Liver (tissue), 9 donors: Measurements from ENCODE around the gene TMEM170A. TPM values are rescaled to one million over a fixed set of nuclear protein-coding genes. Genes with fewer than 3 reads are reported as not detected.

Experiments
- DNase-seq: peaks from one replicate; pipeline ENCODE4 v3.0.0-alpha.2; 2017; ENCODE audit warnings: low spot score
- H3K27ac ChIP-seq, 2 donors: one replicate each; pipeline ENCODE4 v1.7.0; 2013; ENCODE audit warnings: inconsistent platforms in 2 of 2, low read length in 2 of 2, control low read depth in 1 of 2, low read depth in 1 of 2, mild to moderate bottlenecking in 1 of 2
- H3K27me3 ChIP-seq, 4 donors: one replicate each; pipeline versions ENCODE4 v1.6.1 to v1.7.0; 2013; ENCODE audit warnings: low read length in 3 of 4, inconsistent platforms in 1 of 4, mild to moderate bottlenecking in 1 of 4, moderate library complexity in 1 of 4; ENCODE audit not compliant: control insufficient read depth in 4 of 4, insufficient read depth in 4 of 4
- H3K36me3 ChIP-seq, 4 donors: one replicate each; pipeline versions ENCODE4 v1.6.1 to v1.7.0; 2013; ENCODE audit warnings: low read length in 3 of 4, mild to moderate bottlenecking in 3 of 4, low read depth in 1 of 4, moderate library complexity in 1 of 4; ENCODE audit not compliant: control insufficient read depth in 4 of 4, insufficient read depth in 3 of 4
- H3K4me1 ChIP-seq, 4 donors: one replicate each; pipeline versions ENCODE4 v1.6.1 to v1.7.0; 2013; ENCODE audit warnings: low read length in 3 of 4, mild to moderate bottlenecking in 3 of 4, moderate library complexity in 1 of 4; ENCODE audit not compliant: control insufficient read depth in 4 of 4, insufficient read depth in 4 of 4
- H3K4me3 ChIP-seq, 3 donors: one replicate each; pipeline versions ENCODE4 v1.6.1 to v1.7.0; 2013; ENCODE audit warnings: low read length in 3 of 3, control low read depth in 1 of 3, low read depth in 1 of 3, mild to moderate bottlenecking in 1 of 3
- H3K9ac ChIP-seq, 2 donors: one replicate each; pipeline ENCODE4 v1.7.0; 2013; ENCODE audit warnings: low read length in 2 of 2, mild to moderate bottlenecking in 2 of 2, moderate library complexity in 2 of 2, control low read depth in 1 of 2, low read depth in 1 of 2
- H3K9me3 ChIP-seq, 4 donors: one replicate each; pipeline versions ENCODE4 v1.6.1 to v1.7.0; 2013; ENCODE audit warnings: low read length in 3 of 4; ENCODE audit not compliant: control insufficient read depth in 4 of 4
- EGR1 ChIP-seq, 2 donors: IDR thresholded peaks; 2 replicates each; pipeline ENCODE4 v1.6.1; 2016 to 2018; ENCODE audit warnings: antibody characterized with exemption in 2 of 2, low read depth in 2 of 2
- FOXA2 ChIP-seq: IDR thresholded peaks from 2 replicates; pipeline ENCODE4 v1.6.1; 2016; ENCODE audit warnings: antibody characterized with exemption
- GABPA ChIP-seq, 2 donors: IDR thresholded peaks in 1 of 2; conservative IDR thresholded peaks in 1 of 2; 2 replicates each; pipeline ENCODE4 v1.6.1; 2016; ENCODE audit warnings: antibody characterized with exemption in 2 of 2, mild to moderate bottlenecking in 1 of 2, moderate library complexity in 1 of 2
- NR2F2 ChIP-seq: IDR thresholded peaks from 2 replicates; pipeline ENCODE4 v1.6.1; 2016; ENCODE audit warnings: antibody characterized with exemption
- RXRA ChIP-seq, 2 donors: IDR thresholded peaks; 2 replicates each; pipeline ENCODE4 v1.6.1; 2017 to 2018; ENCODE audit warnings: antibody characterized with exemption in 2 of 2, mild to moderate bottlenecking in 1 of 2
- SP1 ChIP-seq: IDR thresholded peaks from 2 replicates; pipeline ENCODE4 v1.6.1; 2018; ENCODE audit warnings: antibody characterized with exemption, mild to moderate bottlenecking
- WGBS: extraction: QIAGEN DNeasy Blood & Tissue Kit; methylation state at CpG from one replicate; pipeline ENCODE4 v1.1.7; 2013; 5-methylcytosine and 5-hydroxymethylcytosine counted together
- polyA plus RNA-seq, 2 donors: library from polyadenylated mRNA; stranded (reverse) in 1 of 2; unstranded in 1 of 2; fragments of 200-250 nt in 1 of 2; fragments of >200 nt in 1 of 2; fragmentation: Nextera tagmentation in 1 of 2; extraction: Ambion mirVana in 1 of 2; gene quantifications; one replicate each; pipeline versions ENCODE4 v1.2.1 to v1.2.3, GENCODE V29; 2013 to 2015
- total RNA-seq, 2 donors: library from RNA; depleted of rRNA; stranded (reverse); fragments of >200 nt; gene quantifications; one replicate each; pipeline ENCODE4 v1.2.3, GENCODE V29; 2014
- TF ChIP-seq, protein P1 (sequence below): IDR thresholded peaks from 2 replicates; pipeline ENCODE4 v1.6.1; 2016; ENCODE audit warnings: antibody characterized with exemption
- donor health status: healthy.
- donor health status: healthy.
- donor health status: healthy.
- donor health status: healthy.
- donor health status: healthy.

The TMEM170A gene
- total and polyA plus RNA-seq, 4 donors = 5.8 to 25.4 (median 16.3) TPM

DNA sequence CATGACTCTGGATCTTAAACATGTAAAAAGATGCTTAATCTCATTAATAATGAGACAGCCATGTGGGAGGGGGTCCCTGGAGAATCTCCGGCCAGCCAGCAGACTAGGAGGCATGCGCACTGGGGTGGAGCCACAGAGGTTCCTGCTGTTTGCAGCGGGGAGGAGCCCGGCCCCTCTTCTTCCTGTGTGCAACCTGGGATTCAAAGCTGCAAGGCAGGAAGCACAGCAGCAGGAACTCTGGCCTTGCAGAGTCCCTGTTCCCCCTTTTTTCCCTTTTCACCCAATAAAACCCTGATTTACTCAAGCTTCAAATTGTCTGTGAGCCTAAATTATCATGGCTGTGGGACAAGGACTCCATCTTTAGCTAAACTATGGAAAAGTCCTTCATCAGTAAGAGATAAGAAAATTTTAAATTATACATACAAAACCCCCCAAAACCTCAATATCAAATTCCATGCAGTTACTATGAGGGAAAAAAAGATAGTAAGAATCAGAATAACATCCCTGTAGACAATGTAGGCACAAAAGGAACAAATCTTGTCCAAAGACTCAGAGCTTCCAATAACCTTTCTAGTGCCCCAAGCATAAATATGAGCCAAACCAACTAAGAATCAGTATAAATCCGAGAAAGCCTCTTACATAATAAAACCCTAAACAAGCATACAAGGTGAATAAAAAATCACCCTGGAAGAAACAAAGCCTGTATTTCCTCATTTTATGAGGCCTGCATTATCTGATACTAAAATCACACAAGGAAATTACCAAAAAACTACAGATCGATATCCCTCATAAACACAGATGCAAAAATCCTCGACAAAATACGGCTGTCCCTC lies 43.3 kb downstream of the TMEM170A start:
- peak; percentile 53 for DNase-seq
- Histone ChIP-seq H3K27ac (no peak overlapping the region), H3K4me3 (no peak overlapping the region), H3K36me3 (no peaks in the 10 kb centered on the region), H3K27me3 (no peaks in the 10 kb centered on the region), H3K9ac (no peak overlapping the region), H3K9me3 (no peaks in the 10 kb centered on the region), H3K4me1 (peaks cover 0 to 5% (median 1%) of the 10 kb centered on the region in 4 donors)
- no peak for TF ChIP-seq EGR1 (IDR thresholded peaks at IDR 0.05; ENCODE audit: low read depth in 2 of 2)
- TF ChIP-seq GABPA (IDR thresholded peaks at IDR 0.05 in 1 of 2, conservative IDR thresholded peaks at IDR 0.05 in 1 of 2) = peak in 1 of 2 donors; percentile 20
- WGBS = 68% methylated on average over 8 of the region's 8 CpGs

DNA sequence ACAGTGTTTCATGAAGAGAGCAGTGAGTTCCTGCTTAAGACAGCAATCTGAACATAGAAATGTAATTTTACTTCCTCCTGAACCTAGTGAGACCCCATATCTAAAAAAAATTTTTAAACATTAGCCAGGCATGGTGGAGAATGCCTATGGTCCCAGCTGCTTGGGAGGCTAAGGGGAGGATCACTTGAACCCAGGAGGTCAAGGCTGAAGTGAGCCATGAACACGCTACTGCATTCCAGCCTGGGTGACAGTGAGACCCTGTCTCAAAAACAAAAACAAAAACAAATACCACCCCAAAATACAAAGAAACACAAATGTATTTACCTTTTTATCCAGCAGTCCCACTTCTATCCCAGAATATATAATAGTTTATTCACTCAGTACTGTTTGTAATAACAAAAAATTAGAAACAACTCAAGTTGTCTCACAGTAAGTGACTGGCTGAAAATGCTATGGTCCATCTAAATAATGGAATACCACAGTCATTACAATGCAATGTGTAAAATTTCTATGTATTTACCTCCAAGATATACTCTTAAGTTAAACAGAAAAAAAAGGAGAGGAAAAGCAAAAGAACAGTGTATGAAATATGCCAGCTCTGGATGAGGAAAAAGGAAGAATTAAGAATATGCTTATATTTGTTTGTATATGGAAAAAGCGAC lies 47.5 kb downstream of the TMEM170A start:
- no peak for DNase-seq
- Histone ChIP-seq H3K9ac (no peak overlapping the region), H3K36me3 (peaks cover 2 to 7% (median 4%) of the 10 kb centered on the region in 4 donors), H3K9me3 (no peaks in the 10 kb centered on the region), H3K4me1 (no peaks in the 10 kb centered on the region), H3K27ac (no peak overlapping the region), H3K27me3 (no peaks in the 10 kb centered on the region), H3K4me3 (no peak overlapping the region)
- TF ChIP-seq, protein P1, sequence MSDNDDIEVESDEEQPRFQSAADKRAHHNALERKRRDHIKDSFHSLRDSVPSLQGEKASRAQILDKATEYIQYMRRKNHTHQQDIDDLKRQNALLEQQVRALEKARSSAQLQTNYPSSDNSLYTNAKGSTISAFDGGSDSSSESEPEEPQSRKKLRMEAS = no peak
- WGBS = 58% methylated on average over 2 of the region's 2 CpGs

DNA sequence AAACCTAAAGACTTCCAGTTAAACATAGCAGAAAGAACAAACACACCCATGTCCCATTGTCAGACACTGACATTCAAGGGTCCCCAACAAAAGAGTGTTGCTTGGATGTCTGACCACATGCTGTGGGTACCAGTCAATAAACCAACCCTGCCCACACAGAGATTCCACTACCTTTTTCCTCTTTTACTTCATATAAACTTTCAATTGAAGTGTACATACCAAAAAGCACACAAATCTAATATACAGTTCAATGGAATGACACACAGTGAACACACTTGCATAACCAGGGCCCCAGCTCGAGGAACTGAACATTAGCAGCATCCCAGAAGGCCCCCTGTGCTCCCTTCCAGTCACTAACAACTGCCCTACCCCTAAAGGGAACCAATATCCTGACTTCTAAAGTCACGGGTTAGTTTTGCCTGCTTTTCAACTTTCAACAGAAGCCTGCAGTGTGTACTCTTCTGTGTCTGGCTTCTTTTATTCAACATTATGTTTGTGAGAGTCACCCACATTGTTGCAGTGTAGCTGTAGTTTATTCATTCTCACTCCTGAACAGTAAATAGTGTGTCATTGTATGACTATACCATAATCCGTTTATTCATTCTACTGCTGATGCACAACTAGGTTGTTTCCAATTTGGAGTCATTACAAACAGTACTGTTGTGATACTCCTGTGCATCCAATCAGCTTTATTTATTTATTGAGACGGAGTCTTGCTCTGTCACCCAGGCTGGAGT lies 49.2 kb downstream of the TMEM170A start:
- no peak overlapping the region for H3K9ac ChIP-seq
- no peak for DNase-seq
- no peak overlapping the region for H3K27ac ChIP-seq
- no peaks in the 10 kb centered on the region for H3K27me3 ChIP-seq
- no peak overlapping the region for H3K4me3 ChIP-seq
- peaks cover 2 to 15% (median 4%) of the 10 kb centered on the region in 4 donors for H3K36me3 ChIP-seq
- no peaks in the 10 kb centered on the region for H3K4me1 ChIP-seq
- TF ChIP-seq RXRA (IDR thresholded peaks at IDR 0.05) (no peak), EGR1 (IDR thresholded peaks at IDR 0.05; ENCODE audit: low read depth in 2 of 2) (no peak), NR2F2 (no peak), FOXA2 (no peak)
- no peaks in the 10 kb centered on the region for H3K9me3 ChIP-seq
- 92% methylated on average over 4 of the region's 4 CpGs for WGBS

DNA sequence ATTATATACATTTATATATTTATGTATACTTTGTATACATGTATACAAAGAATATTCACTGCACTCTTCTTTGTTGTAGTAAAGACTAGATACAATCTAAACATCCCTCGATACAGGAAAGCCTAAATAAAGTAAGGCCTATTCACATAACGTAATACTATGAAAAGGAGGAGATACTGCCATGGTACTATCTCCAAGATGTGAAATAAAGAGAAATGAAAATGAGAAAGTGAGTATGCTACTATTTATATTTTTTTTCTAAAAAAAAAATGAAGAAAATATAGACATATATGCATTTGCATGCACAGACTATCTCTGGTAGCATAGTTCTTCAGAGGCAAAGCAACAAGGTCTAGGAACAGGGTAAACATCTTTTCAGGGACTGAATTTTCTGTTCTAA lies 50.5 kb downstream of the TMEM170A start:
- Histone ChIP-seq H3K9me3 (no peaks in the 10 kb centered on the region), H3K4me1 (no peaks in the 10 kb centered on the region), H3K4me3 (no peak overlapping the region), H3K27ac (no peak overlapping the region), H3K9ac (no peak overlapping the region), H3K36me3 (peaks cover 2 to 18% (median 7%) of the 10 kb centered on the region in 4 donors), H3K27me3 (no peaks in the 10 kb centered on the region)
- 95% methylated on average over 2 of the region's 2 CpGs for WGBS
- TF ChIP-seq SP1 = no peak
- TF ChIP-seq EGR1 (IDR thresholded peaks at IDR 0.05; ENCODE audit: low read depth in 2 of 2) = no peak
- DNase-seq = no peak
